Fibroblast of the aortic adventitia (primary cell): ENCODE measurements around the gene INHBA. TPM values are rescaled to one million over a fixed set of nuclear protein-coding genes. Genes with fewer than 3 reads are reported as not detected.

Source experiments
- DNase-seq: peaks from one replicate; pipeline ENCODE4 v3.0.0-alpha.2; 2010; ENCODE audit warnings: low read depth
- H3K4me3 ChIP-seq: 2 replicates; pipeline ENCODE4 v1.5.1; 2011; ENCODE audit warnings: low read depth, mild to moderate bottlenecking, control low read depth, low read length, moderate library complexity
- total RNA-seq: library from RNA; depleted of rRNA; stranded (reverse); fragments of >200 nt; gene quantifications from 2 replicates; pipeline ENCODE4 v1.2.3, GENCODE V29; 2012; ENCODE audit warnings: low replicate concordance
- TF ChIP-seq, protein P1 (sequence below): IDR thresholded peaks from 2 replicates; pipeline ENCODE4 v1.5.1; 2011; ENCODE audit warnings: mild to moderate bottlenecking, low read length, control low read depth, inconsistent platforms; ENCODE audit not compliant: insufficient read depth

INHBA gene
- total RNA-seq, 1 donor = 20.0 TPM

GRCh38 chr7:41652267-41652666, 50.6 kb downstream of the INHBA start:
- no peak overlapping the region for H3K4me3 ChIP-seq
- TF ChIP-seq, protein P1, sequence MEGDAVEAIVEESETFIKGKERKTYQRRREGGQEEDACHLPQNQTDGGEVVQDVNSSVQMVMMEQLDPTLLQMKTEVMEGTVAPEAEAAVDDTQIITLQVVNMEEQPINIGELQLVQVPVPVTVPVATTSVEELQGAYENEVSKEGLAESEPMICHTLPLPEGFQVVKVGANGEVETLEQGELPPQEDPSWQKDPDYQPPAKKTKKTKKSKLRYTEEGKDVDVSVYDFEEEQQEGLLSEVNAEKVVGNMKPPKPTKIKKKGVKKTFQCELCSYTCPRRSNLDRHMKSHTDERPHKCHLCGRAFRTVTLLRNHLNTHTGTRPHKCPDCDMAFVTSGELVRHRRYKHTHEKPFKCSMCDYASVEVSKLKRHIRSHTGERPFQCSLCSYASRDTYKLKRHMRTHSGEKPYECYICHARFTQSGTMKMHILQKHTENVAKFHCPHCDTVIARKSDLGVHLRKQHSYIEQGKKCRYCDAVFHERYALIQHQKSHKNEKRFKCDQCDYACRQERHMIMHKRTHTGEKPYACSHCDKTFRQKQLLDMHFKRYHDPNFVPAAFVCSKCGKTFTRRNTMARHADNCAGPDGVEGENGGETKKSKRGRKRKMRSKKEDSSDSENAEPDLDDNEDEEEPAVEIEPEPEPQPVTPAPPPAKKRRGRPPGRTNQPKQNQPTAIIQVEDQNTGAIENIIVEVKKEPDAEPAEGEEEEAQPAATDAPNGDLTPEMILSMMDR = no peak
- peak; percentile 50 for DNase-seq

- peak; percentile 12 for DNase-seq
- TF ChIP-seq, protein P1 = no peak
- no peak overlapping the region for H3K4me3 ChIP-seq
Measured at GRCh38 chr7:41648501-41648900, 54.4 kb downstream of the INHBA start.

GRCh38 chr7:41643616-41644015, 59.3 kb downstream of the INHBA start:
- TF ChIP-seq, protein P1 = no peak
- no peak for DNase-seq
- H3K4me3 ChIP-seq = no peak overlapping the region

DNA sequence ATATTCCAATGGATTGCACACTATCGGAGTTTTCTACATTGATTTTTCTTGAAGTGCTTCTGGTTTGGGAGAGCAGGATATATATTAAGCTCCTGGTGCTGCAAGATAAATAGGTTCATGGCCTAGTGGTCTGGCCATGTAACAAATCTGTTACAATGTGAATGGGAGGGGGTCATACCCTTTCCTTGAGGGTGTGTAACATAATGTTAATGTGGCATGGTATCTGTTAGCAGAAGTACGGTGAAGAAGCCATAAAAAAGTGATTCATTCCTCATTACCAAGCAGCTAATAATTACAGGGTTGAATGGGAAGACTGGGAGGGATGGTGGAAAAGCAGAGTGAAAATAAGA, 61.2 kb downstream of the INHBA start:
- DNase-seq = no peak
- TF ChIP-seq, protein P1 = no peak
- no peak overlapping the region for H3K4me3 ChIP-seq

DNA sequence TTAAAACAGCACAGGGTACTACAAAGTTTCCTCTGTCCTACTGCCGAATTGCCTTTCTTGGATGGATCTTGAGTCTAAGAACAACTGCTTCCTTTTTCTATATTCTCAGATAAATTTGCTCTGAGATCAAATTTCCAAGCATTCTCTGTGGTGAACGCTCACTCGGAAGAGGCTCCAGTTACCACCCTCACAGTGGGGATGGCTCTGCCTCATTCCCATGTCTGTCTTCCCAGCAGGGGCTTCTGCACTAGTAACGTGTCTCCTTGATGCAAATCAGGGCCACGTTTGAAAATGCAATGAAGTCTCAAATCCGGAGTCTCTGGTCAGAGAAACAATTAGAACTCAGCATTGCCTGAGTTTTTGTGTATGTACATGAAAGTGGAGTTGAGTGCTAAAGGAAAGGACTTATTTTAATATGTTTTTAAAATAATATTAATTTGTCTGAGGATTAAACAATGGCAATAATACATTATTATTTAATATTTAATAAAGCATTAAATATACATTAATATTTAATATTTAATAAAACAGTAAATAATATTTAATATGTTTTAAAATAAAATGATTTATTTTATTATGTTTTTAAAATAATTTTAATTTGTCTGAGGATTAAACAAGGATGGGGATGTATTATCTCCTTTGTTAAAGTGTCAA, 61.8 kb downstream of the INHBA start:
- TF ChIP-seq, protein P1 = no peak
- no peak for DNase-seq
- H3K4me3 ChIP-seq = no peak overlapping the region

- no peak overlapping the region for H3K4me3 ChIP-seq
- DNase-seq = peak; percentile 7
- TF ChIP-seq, protein P1 = no peak
Measured at GRCh38 chr7:41640487-41640886, 62.4 kb downstream of the INHBA start.

DNA sequence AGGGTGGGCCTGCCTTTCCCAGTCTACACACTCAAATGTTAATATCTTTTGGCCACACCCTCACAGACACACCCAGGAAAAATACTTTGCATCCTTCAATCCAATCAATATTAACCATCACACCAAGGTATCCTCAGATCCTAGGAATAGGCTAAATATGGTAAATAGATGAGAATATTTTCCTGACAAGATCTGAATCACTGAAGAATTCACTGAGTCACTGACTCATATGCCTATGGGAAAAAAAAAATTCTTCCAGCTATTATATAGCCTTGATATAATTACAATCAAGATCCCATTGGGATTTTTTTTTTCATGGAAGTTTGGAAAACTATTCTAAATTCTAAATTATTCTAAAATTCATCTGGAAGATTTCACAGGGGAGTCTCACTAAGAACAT, 65.8 kb downstream of the INHBA start:
- DNase-seq = peak; percentile 24
- H3K4me3 ChIP-seq = no peak overlapping the region
- TF ChIP-seq, protein P1 = no peak
